ENCODE data around the gene UXT.

The UXT gene

DNA sequence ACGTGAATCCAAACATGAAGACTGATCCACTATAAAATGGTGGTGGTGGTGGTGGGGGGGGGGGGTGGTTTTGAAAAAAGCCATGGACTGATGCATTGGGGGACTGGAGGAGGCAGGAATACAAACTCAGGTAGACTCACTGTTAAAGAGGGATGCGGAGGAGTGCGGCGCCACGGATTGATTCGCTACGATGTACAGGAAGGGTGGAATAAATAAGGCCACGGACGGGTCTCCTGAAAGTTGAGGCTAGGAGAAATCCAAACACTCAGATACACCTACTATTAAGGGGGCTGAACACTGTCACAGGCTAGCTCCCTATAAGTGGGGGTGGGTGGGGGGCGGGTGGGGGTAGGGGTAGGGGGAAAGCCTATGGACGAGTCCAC, 9.2 kb downstream of the UXT start:
- DNase-seq (ENCODE audit: low read depth in 3 of 3) = no peak

- DNase-seq (ENCODE audit: low read depth in 3 of 3) = no peak
These were observed 9.7 kb downstream of the UXT start for GRCh38 chrX:47649271-47649670.

- DNase-seq (ENCODE audit: low read depth in 3 of 3) = no peak
These were observed 10.6 kb downstream of the UXT start for GRCh38 chrX:47648376-47648775.

- DNase-seq (ENCODE audit: low read depth in 3 of 3) = no peak
These were observed 12.3 kb downstream of the UXT start for GRCh38 chrX:47646636-47647035.

- DNase-seq (ENCODE audit: low read depth in 3 of 3) = no peak
These were observed 13.4 kb downstream of the UXT start for GRCh38 chrX:47645530-47645929.

GRCh38 chrX:47644557-47645091, 14.4 kb downstream of the UXT start:
- no peak for DNase-seq (ENCODE audit: low read depth in 3 of 3)

DNA sequence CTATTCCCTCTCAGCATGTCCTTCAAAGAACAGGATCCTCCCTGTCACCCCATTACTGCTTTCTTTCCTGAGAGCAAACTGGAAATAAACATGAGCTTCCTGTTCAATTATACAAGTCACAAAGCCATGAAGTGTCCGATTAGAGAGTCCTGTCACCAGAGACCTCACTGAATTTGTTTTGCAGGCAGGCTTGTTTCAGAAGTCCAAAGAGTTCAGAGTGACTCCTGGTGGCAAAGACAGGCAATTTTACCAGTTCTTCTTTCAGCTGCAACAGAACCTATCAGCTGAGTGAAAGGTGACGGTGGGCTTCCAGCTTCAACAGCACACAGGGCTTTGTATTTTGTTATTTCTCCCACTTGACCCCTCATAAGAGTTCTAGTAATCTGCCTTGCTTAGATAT, 15.1 kb downstream of the UXT start:
- DNase-seq (ENCODE audit: low read depth in 3 of 3) = no peak

GRCh38 chrX:47638816-47639215, 20.2 kb downstream of the UXT start:
- no peak for DNase-seq (ENCODE audit: low read depth in 3 of 3)

DNA sequence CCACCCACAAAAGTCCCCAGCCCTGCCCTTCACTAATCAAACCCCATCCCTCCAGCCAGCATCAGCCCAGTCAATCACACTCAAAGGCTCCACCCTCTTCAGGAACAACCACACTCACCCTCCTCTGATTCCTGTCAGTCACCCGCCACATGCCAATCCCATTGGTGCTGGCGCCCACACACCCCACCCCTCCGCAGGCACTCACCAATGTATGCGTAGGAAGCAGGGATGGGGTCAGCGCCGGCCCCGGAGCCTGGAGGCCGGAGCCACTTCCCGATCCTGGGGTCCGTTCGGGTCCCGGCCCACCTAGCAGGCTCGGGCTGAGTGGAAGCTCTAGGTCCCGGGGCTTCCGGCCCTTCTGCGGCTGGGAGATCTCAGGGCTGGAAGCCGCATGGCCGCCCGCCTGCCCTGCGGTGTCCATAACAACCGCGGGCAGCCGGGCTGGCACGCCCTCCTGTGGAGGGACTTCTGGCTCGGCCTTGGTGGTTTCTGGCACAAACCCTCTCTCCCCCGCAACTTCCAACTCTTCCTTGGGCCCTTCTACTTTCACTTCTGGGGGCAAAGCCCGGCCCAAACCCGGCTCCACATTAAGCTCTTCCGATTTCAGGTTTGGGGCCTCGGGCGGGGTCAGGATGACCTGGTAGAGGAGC, 21.3 kb downstream of the UXT start:
- no peak for DNase-seq (ENCODE audit: low read depth in 3 of 3)

- DNase-seq (ENCODE audit: low read depth in 3 of 3) = no peak
These were observed 24.0 kb downstream of the UXT start for GRCh38 chrX:47634871-47635575.

DNA sequence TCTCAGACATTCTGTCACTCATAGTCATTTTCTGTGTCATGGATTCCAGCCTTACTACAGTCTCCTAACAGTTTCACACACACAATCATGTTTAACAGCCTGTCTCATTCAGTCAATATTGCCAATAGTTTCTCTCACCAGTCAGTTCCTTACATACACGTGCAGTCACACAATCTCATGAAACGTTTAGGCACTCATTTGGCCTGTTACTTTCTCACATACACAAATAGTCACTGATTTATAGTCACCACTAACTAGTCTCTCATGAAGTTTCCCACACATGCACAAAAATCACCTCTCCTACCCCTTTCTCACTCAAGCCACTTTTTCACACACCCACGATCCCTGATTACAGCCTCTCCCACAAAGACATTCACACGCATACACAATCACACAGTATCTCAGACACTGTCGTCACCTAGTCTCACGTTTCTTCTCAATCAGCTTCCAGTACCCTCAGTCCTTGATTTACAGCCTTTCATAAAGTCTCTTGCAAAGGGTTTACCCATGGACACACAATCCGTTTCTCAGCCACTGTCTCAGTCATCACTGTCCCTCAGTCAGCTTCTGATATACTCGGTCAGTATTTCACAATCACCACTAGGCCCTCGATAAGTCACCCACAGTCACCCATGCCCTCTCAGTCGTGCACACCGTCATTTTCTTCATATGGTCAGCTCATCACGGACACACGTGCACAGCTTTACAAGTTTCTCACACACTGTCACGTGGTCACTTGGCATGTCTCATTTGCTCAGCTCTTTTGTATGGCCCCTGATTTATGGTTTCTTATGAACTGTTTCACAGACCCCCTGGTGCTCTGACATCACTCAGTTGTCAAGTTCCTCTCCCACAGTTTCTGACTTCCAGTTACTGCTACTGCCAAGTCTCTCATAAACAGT, 25.0 kb downstream of the UXT start:
- DNase-seq (ENCODE audit: low read depth in 3 of 3) = no peak

DNA sequence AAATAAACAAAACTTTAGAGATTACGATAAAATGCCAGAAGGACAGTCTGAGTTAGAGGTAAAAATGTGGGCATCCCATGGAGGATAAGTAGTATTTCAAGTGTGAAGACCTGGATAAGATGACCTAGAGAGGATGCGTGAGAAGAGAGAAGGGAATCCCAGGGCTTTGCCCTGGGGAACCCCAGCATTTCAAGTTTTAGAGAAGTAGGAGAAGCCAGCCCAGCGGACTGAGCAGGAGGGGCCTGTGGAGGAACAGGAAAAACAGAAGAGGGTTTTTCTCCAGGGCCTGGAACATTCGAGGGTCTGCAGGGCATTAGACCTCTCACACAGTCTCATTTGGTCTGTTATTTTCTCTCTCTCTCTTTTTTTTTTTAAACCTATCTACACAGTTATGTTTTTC, 26.3 kb downstream of the UXT start:
- no peak for DNase-seq (ENCODE audit: low read depth in 3 of 3)

DNA sequence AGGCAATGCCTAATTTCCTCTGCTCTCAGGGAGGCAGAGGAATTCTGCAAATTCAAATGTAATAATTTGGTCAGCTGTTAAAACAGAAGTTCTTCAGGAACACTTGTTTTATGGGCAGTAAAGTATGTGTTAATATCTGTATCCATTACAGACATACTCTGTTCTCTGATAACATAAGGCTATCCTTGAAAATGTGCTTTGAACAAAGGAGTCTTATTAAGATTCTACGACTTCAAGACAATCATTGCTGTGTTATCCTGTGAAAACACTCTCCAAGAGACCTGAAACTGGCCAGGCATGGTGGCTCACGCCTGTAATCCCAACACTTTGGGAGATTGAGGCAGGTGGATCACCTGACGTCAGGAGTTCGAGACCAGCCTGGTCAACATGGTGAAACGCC, 27.3 kb downstream of the UXT start:
- no peak for DNase-seq (ENCODE audit: low read depth in 3 of 3)

GRCh38 chrX:47629419-47630200, 29.4 kb downstream of the UXT start, which contains the start of gene CFP:
Gene CFP, minus strand, starts transcription at chrX:47629930. Its CDS starts 86 bp downstream, at chrX:47629844.
- no peak for DNase-seq (ENCODE audit: low read depth in 3 of 3)

DNA sequence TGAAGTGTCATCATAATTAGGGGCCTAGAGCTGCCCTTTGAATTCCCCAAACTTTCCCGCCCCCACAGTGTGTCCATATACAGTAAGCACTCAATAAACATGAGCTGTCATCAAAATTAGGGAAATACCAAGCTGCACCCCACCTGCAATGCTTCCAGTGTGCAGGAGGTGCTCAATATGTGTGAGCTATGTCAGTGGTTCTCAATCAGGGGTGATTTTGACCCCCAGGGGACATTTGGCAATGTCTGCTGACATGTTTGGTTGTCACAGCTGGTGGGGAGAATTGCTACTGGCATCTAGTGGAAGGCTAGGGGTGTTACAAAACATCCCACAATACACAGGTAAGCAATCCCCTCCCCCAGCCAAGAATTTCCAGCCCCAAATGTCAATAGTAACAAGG, 30.0 kb downstream of the UXT start:
- no peak for DNase-seq (ENCODE audit: low read depth in 3 of 3)

DNA sequence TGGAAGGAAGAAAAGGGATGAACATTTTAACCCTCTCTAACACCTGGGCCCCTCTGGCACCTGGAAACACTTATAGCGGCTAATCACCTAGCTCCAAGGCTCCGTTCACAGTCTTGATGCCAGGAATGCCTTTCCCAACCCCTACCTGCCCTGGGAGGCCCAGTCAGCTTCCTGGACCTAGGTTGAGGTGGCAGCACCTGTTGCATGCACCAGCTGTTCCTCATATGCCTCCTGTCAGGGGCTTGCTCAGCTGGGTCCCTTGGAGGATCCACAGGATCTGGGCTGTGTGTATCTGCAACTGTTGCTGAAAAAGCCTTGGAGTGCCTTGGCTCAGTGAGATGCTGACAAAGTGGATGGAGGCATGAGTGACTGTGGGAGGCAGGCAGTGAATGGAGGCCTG, 33.6 kb downstream of the UXT start:
- no peak for DNase-seq (ENCODE audit: low read depth in 3 of 3)

DNA sequence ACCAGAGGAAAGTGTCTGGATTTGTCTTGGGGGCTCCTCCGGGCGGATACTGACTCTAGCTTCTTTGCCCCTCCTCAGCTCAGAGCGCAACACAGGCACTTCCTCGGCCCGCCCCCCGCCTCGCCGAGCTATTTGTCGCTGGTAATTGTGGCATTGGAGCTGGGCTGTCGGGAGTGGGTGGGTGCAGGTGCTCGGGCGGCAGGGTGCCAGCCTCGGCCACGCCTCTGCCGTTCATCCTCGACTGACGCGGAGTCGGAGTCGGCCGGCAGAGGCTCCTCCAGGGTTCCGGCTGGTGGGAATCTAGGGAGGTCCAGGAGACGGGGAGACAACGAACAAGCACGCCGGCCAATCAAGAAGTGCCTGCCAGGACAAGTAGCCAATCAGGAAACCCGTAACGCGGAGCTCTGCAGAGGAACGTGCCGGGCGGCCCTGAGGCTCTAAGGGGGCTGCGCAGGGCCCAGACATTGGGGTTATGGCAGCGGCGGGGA, 35.4 kb downstream of the UXT start:
- peak in 2 of 3 experiments; percentile 7 to 22 for DNase-seq (ENCODE audit: low read depth in 3 of 3)

- DNase-seq (ENCODE audit: low read depth in 3 of 3) = no peak
These were observed 37.1 kb downstream of the UXT start for GRCh38 chrX:47621851-47622250.

DNA sequence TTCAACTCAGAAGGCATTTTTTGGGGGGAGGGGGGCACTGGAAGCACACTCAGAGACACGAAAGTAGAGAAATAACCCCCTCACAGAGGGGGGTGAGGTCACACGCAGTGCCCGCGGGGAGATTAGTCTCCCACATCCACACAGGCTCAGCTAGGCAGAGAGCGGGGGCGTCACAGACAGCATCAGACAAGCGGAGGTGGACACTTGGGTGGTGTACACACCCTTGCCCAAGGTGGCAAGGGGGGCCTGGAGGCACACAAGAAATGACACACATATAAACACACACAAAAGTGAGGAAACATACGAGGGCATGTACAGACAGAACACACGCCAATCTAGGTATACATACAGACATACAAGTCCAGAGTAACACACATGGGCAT, 38.7 kb downstream of the UXT start:
- no peak for DNase-seq (ENCODE audit: low read depth in 3 of 3)

- peak; percentile 55 to 69 (median 56) for DNase-seq (ENCODE audit: low read depth in 3 of 3)
These were observed 39.3 kb downstream of the UXT start, which contains the start of gene SYN1 for GRCh38 chrX:47619486-47620302. Gene SYN1, minus strand, starts transcription at chrX:47619857. Its CDS starts 129 bp downstream, at chrX:47619728.

All from stimulated activated CD4-positive, alpha-beta T cell treated with anti-CD3 and anti-CD28 coated beads, TNF-alpha, amount 100 ng/mL, for 4 hours (primary cell).